DOHH2 (cell line): ENCODE measurements around the gene PHYKPL.

Source experiments
- H3F3A ChIP-seq: fragments of 200-600 bp; sonication (generic), shearing (Covaris generic); 2 replicates; pipeline ENCODE4 v1.6.0; 2016; ENCODE audit warnings: antibody characterized with exemption, mild to moderate bottlenecking; ENCODE audit not compliant: control insufficient read depth, insufficient read depth
- H3K27ac ChIP-seq: fragments of 200-600 bp; sonication (generic); 2 replicates; pipeline ENCODE4 v1.5.1; 2014; ENCODE audit warnings: low read depth, mild to moderate bottlenecking, low read length, moderate library complexity
- H3K27me3 ChIP-seq: fragments of 200-600 bp; sonication (generic); 2 replicates; pipeline ENCODE4 v1.6.1; 2014; ENCODE audit warnings: mild to moderate bottlenecking, low read length, mixed read lengths; ENCODE audit not compliant: control insufficient read depth
- H3K36me3 ChIP-seq: fragments of 200-600 bp; sonication (generic); 2 replicates; pipeline ENCODE4 v1.6.1; 2014; ENCODE audit warnings: mild to moderate bottlenecking, low read length, moderate library complexity, mixed read lengths; ENCODE audit not compliant: control insufficient read depth
- H3K4me1 ChIP-seq: fragments of 200-600 bp; sonication (generic); 2 replicates; pipeline ENCODE4 v1.6.1; 2014; ENCODE audit warnings: mild to moderate bottlenecking, low read length, mixed read lengths; ENCODE audit not compliant: control insufficient read depth
- H3K4me2 ChIP-seq: fragments of 200-600 bp; sonication (generic); 2 replicates; pipeline ENCODE4 v1.6.0; 2014; ENCODE audit warnings: mild to moderate bottlenecking, low read length, moderate library complexity
- H3K4me3 ChIP-seq: fragments of 200-600 bp; sonication (generic); 2 replicates; pipeline ENCODE4 v1.5.1; 2014; ENCODE audit warnings: mild to moderate bottlenecking, low read length, mixed read lengths
- H3K79me2 ChIP-seq: fragments of 200-600 bp; sonication (generic); 2 replicates; pipeline ENCODE4 v1.6.1; 2014; ENCODE audit warnings: mild to moderate bottlenecking, low read length, mixed read lengths; ENCODE audit not compliant: control insufficient read depth
- H3K9me2 ChIP-seq: fragments of 200-600 bp; sonication (generic); replicated peaks from 2 replicates; pipeline ENCODE4 v1.6.1; 2014; ENCODE audit warnings: mild to moderate bottlenecking, low read length, mixed read lengths; ENCODE audit not compliant: control insufficient read depth
- H3K9me3 ChIP-seq: fragments of 200-600 bp; sonication (generic); 2 replicates; pipeline ENCODE4 v1.6.1; 2014; ENCODE audit warnings: antibody characterized with exemption, low read length, mixed read lengths; ENCODE audit not compliant: control insufficient read depth, insufficient read depth
- H4K20me1 ChIP-seq: fragments of 200-600 bp; sonication (generic); 2 replicates; pipeline ENCODE4 v1.6.0; 2014; ENCODE audit warnings: low read depth, mild to moderate bottlenecking, antibody characterized with exemption, low read length, moderate library complexity; ENCODE audit not compliant: control insufficient read depth, insufficient read depth
- CTCF ChIP-seq: fragments of 200-600 bp; sonication (generic); IDR thresholded peaks from one replicate; pipeline ENCODE4 v1.5.1; 2014; ENCODE audit warnings: antibody characterized with exemption, mild to moderate bottlenecking, low read depth, low read length; ENCODE audit not compliant: poor library complexity, severe bottlenecking
- EZH2phosphoT487 ChIP-seq: fragments of 200-600 bp; sonication (generic); IDR thresholded peaks from 2 replicates; pipeline ENCODE4 v1.6.1; 2017; ENCODE audit warnings: borderline replicate concordance, mild to moderate bottlenecking, antibody characterized with exemption, low read length, moderate library complexity, mixed read lengths

The PHYKPL gene

GRCh38 chr5:178274781-178275537 lies 42.4 kb upstream of the PHYKPL start:
- Histone ChIP-seq H3K27ac (no peak overlapping the region), H3K9me3 (no peaks in the 10 kb centered on the region), H3K27me3 (no peaks in the 10 kb centered on the region), H3K9me2 (no peaks in the 10 kb centered on the region), H3K4me2 (no peak overlapping the region), H3F3A (no peaks in the 10 kb centered on the region), H4K20me1 (no peaks in the 10 kb centered on the region), H3K4me3 (no peak overlapping the region), H3K4me1 (peaks cover 11% of the 10 kb centered on the region), H3K79me2 (no peaks in the 10 kb centered on the region), H3K36me3 (no peaks in the 10 kb centered on the region)
- TF ChIP-seq EZH2phosphoT487 (no peak), CTCF (no peak)

GRCh38 chr5:178273665-178274541 lies 41.3 kb upstream of the PHYKPL start:
- H3K36me3 ChIP-seq = no peaks in the 10 kb centered on the region
- TF ChIP-seq EZH2phosphoT487 = no peak
- no peak for TF ChIP-seq CTCF
- no peaks in the 10 kb centered on the region for H3K27me3 ChIP-seq
- H4K20me1 ChIP-seq = no peaks in the 10 kb centered on the region
- peaks cover 11% of the 10 kb centered on the region for H3K4me1 ChIP-seq
- H3K9me3 ChIP-seq = no peaks in the 10 kb centered on the region
- no peak overlapping the region for H3K4me3 ChIP-seq
- 0 out of 2 replicates have a peak overlapping the region, but pooled peaks have one; percentile 17 for H3K4me2 ChIP-seq
- H3F3A ChIP-seq = no peaks in the 10 kb centered on the region
- no peak overlapping the region for H3K27ac ChIP-seq
- H3K79me2 ChIP-seq = no peaks in the 10 kb centered on the region
- H3K9me2 ChIP-seq = no peaks in the 10 kb centered on the region

GRCh38 chr5:178273041-178273440 lies 40.4 kb upstream of the PHYKPL start:
- Histone ChIP-seq H3K4me2 (no peak overlapping the region), H3K9me3 (no peaks in the 10 kb centered on the region), H3F3A (no peaks in the 10 kb centered on the region), H3K27ac (no peak overlapping the region), H3K4me3 (no peak overlapping the region), H3K27me3 (no peaks in the 10 kb centered on the region), H3K4me1 (peaks cover 11% of the 10 kb centered on the region), H3K9me2 (no peaks in the 10 kb centered on the region), H4K20me1 (no peaks in the 10 kb centered on the region), H3K79me2 (no peaks in the 10 kb centered on the region), H3K36me3 (no peaks in the 10 kb centered on the region)
- TF ChIP-seq EZH2phosphoT487 (no peak), CTCF (no peak)
